K562 (cell line): ENCODE data around the gene JPH3. TPM values are rescaled to one million over a fixed set of nuclear protein-coding genes. Genes with fewer than 3 reads are reported as not detected.

ENCODE experiments used
- ATAC-seq: fragments of 200-7000 bp; cut with Tn5 transposase; 3 replicates; pipeline ENCODE4 v1.9.1; 2020; ENCODE audit warnings: moderate library complexity
- BruUV-seq: library from RNA; stranded (reverse); fragments of 400-500 nt; replicated peaks from 2 replicates; lab custom pipeline; 2021; lab: Mats Ljungman, UMichigan
- CTCF ChIA-PET: fragments of 300-600 bp; formaldehyde crosslinking; extraction: SDS; loops from one replicate; lab custom pipeline; 2021; ENCODE audit warnings: low intra/inter-chr PET ratio; lab: Yijun Ruan, JAX
- POLR2A ChIA-PET: fragments of 300-600, 350-650 bp; sonication (Branson Sonifier 250); formaldehyde crosslinking; extraction: SDS; loops from one replicate; lab custom pipeline; 2021; ENCODE audit warnings: antibody characterized with exemption, inconsistent platforms; lab: Yijun Ruan, JAX
- DNase-seq, 4 experiments: peaks; one replicate each; pipeline versions ENCODE4 v3.0.0 to v3.0.0-alpha.2; 2011 to 2018; ENCODE audit warnings: low spot score in 3 of 4, mixed read lengths in 3 of 4; ENCODE audit errors: extremely low read depth in 1 of 4
- FAIRE-seq: peaks from 2 replicates; lab custom pipeline; 2011; peaks lifted over from hg19 to GRCh38; lab: Jason Lieb, UNC
- H2AFZ ChIP-seq: 2 replicates; pipeline ENCODE4 v1.6.0; 2011; ENCODE audit warnings: low read depth, low read length, control low read depth, inconsistent platforms
- H3K27ac ChIP-seq: fragments of 200-600 bp; 3 replicates; pipeline ENCODE4 v1.8.0; 2011; ENCODE audit warnings: low read depth, mild to moderate bottlenecking, control low read depth, inconsistent platforms, low read length, moderate library complexity, mixed read lengths; ENCODE audit errors: extremely low read depth
- H3K27me3 ChIP-seq, 2 experiments: fragments of 300-600 bp in 1 of 2; 2 replicates in 1 of 2; 3 replicates in 1 of 2; pipeline versions ENCODE4 v1.6.0 to v1.8.0; 2011; ENCODE audit warnings: inconsistent platforms in 2 of 2, low read length in 2 of 2, mild to moderate bottlenecking in 1 of 2, mixed read lengths in 1 of 2, moderate library complexity in 1 of 2; ENCODE audit not compliant: control insufficient read depth in 2 of 2, insufficient read depth in 2 of 2
- H3K36me3 ChIP-seq: fragments of 300-600 bp; 3 replicates; pipeline ENCODE4 v1.8.0; 2011; ENCODE audit warnings: mild to moderate bottlenecking, low read length, inconsistent platforms; ENCODE audit not compliant: control insufficient read depth, insufficient read depth
- H3K4me1 ChIP-seq, 2 experiments: fragments of 200-600 bp in 1 of 2; replicated peaks in 1 of 2; 2 replicates in 1 of 2; 3 replicates in 1 of 2; pipeline versions ENCODE4 v1.5.1 to v1.8.0; 2011; ENCODE audit warnings: inconsistent platforms in 2 of 2, low read length in 2 of 2, mild to moderate bottlenecking in 1 of 2, mixed read lengths in 1 of 2, moderate library complexity in 1 of 2; ENCODE audit not compliant: control insufficient read depth in 2 of 2, insufficient read depth in 2 of 2
- H3K4me2 ChIP-seq: 2 replicates; pipeline ENCODE4 v1.6.1; 2011; ENCODE audit warnings: low read length, control low read depth, inconsistent platforms, mixed read lengths; ENCODE audit not compliant: insufficient read depth
- H3K4me3 ChIP-seq: fragments of 200-600 bp; sonication (generic), shearing (Covaris generic); 2 replicates; pipeline ENCODE4 v1.5.1; 2016; ENCODE audit warnings: control low read depth, inconsistent platforms
- H3K79me2 ChIP-seq: fragments of 200-600 bp; 3 replicates; pipeline ENCODE4 v1.8.0; 2011; ENCODE audit warnings: low read length, inconsistent platforms; ENCODE audit not compliant: control insufficient read depth, insufficient read depth
- H3K9ac ChIP-seq, 2 experiments: 2 replicates each; pipeline versions ENCODE4 v1.6.0 to v1.6.1; 2011; ENCODE audit warnings: low read depth in 2 of 2, low read length in 2 of 2, control low read depth in 1 of 2, inconsistent platforms in 1 of 2, mild to moderate bottlenecking in 1 of 2, mixed read lengths in 1 of 2; ENCODE audit not compliant: insufficient read depth in 1 of 2
- H3K9me1 ChIP-seq: one replicate; pipeline ENCODE4 v1.6.0; 2011; ENCODE audit warnings: inconsistent platforms, mild to moderate bottlenecking, low read length, moderate library complexity; ENCODE audit not compliant: control insufficient read depth, insufficient read depth
- H3K9me3 ChIP-seq: replicated peaks from 2 replicates; pipeline ENCODE4 v1.5.1; 2011; ENCODE audit warnings: low read depth, low read length, inconsistent platforms; ENCODE audit not compliant: control insufficient read depth, insufficient read depth
- H4K20me1 ChIP-seq: replicated peaks from 2 replicates; pipeline ENCODE4 v1.6.1; 2011; ENCODE audit warnings: low read length, inconsistent platforms, mixed read lengths; ENCODE audit not compliant: control insufficient read depth, insufficient read depth
- BHLHE40 ChIP-seq: IDR thresholded peaks from 2 replicates; pipeline ENCODE4 v1.6.1; 2011; ENCODE audit warnings: low read length, improper control_type of control experiment
- CBFB ChIP-seq: sonication (generic); formaldehyde crosslinking; IDR thresholded peaks from 2 replicates; pipeline ENCODE4 v1.4.0; 2020; ENCODE audit warnings: mild to moderate bottlenecking, missing genetic modification reagents
- ERF ChIP-seq: fragments of 450-650 bp; formaldehyde crosslinking; IDR thresholded peaks from 2 replicates; pipeline ENCODE4 v1.4.0; 2020; ENCODE audit warnings: mild to moderate bottlenecking, mixed read lengths
- KDM4B ChIP-seq, 2 experiments: fragments of 450-650 bp in 1 of 2; sonication (generic) in 1 of 2; IDR thresholded peaks; 2 replicates each; pipeline ENCODE4 v1.6.1; 2016 to 2017; ENCODE audit warnings: borderline replicate concordance in 2 of 2, antibody characterized with exemption in 1 of 2, low read depth in 1 of 2, mild to moderate bottlenecking in 1 of 2
- MAX ChIP-seq: sonication (generic); formaldehyde crosslinking; IDR thresholded peaks from 2 replicates; pipeline ENCODE4 v1.9.0; 2022; ENCODE audit warnings: mild to moderate bottlenecking, missing genetic modification reagents
- MEIS2 ChIP-seq: fragments of 450-650 bp; IDR thresholded peaks from 2 replicates; pipeline ENCODE4 v1.6.1; 2014; ENCODE audit warnings: mild to moderate bottlenecking; ENCODE audit not compliant: partially characterized antibody
- PTTG1 ChIP-seq: fragments of 450-650 bp; IDR thresholded peaks from 2 replicates; pipeline ENCODE4 v1.6.1; 2016; ENCODE audit warnings: low read depth, mild to moderate bottlenecking, missing genetic modification characterization, missing compliant biosample characterization
- PURB ChIP-seq: sonication (generic); formaldehyde crosslinking; IDR thresholded peaks from 2 replicates; pipeline ENCODE4 v1.9.0; 2021; ENCODE audit warnings: low read depth, mild to moderate bottlenecking, missing genetic modification reagents
- RB1 ChIP-seq: fragments of 450-650 bp; IDR thresholded peaks from 2 replicates; pipeline ENCODE4 v1.6.1; 2017; ENCODE audit warnings: low read depth, mild to moderate bottlenecking
- RBM22 ChIP-seq: fragments of 200-400 bp; formaldehyde crosslinking; IDR thresholded peaks from 2 replicates; pipeline ENCODE4 v1.6.1; 2018; ENCODE audit warnings: low read length, low read depth; ENCODE audit not compliant: poor library complexity, severe bottlenecking
- SP2 ChIP-seq: IDR thresholded peaks from 2 replicates; pipeline ENCODE4 v1.6.1; 2011; ENCODE audit warnings: mild to moderate bottlenecking, low read depth, low read length, moderate library complexity; ENCODE audit not compliant: poor library complexity, severe bottlenecking; ENCODE audit errors: extremely low read depth
- XRCC5 ChIP-seq: fragments of 200-400 bp; formaldehyde crosslinking; IDR thresholded peaks from 2 replicates; pipeline ENCODE4 v1.6.1; 2017; ENCODE audit warnings: low read depth, mild to moderate bottlenecking, low read length
- ZHX1 ChIP-seq: fragments of 150-350 bp; conservative IDR thresholded peaks from 2 replicates; pipeline ENCODE4 v1.6.1; 2014; ENCODE audit warnings: low read length
- ZNF232 ChIP-seq: sonication (generic); formaldehyde crosslinking; IDR thresholded peaks from 2 replicates; pipeline ENCODE4 v1.8.0; 2022; ENCODE audit warnings: mild to moderate bottlenecking, missing genetic modification reagents
- ZNF324 ChIP-seq: fragments of 250-450 bp; sonication (Bioruptor Pico); IDR thresholded peaks from 2 replicates; pipeline ENCODE4 v1.4.0; 2020; ENCODE audit warnings: mild to moderate bottlenecking
- ZNF639 ChIP-seq, 2 experiments: fragments of 200-800 bp in 1 of 2; sonication (Bioruptor generic) in 1 of 2; sonication (generic) in 1 of 2; formaldehyde crosslinking in 1 of 2; IDR thresholded peaks in 1 of 2; conservative IDR thresholded peaks in 1 of 2; 2 replicates each; pipeline versions ENCODE4 v1.5.0 to v1.6.1; 2016 to 2020; ENCODE audit warnings: missing compliant biosample characterization in 1 of 2, missing genetic modification characterization in 1 of 2, missing genetic modification reagents in 1 of 2
- ZNF79 ChIP-seq: fragments of 250-450 bp; sonication (Bioruptor Pico); IDR thresholded peaks from 2 replicates; pipeline ENCODE4 v1.4.0; 2020; ENCODE audit warnings: low read depth, mild to moderate bottlenecking, moderate library complexity
- WGBS: fragments of 100-300 bp; shearing (Covaris generic); methylation state at CpG from one replicate; pipeline ENCODE4 v1.1.6; 2016; ENCODE audit warnings: low coverage, mixed read lengths; ENCODE audit not compliant: insufficient coverage; ENCODE audit errors: missing lambda C conversion rate; 5-methylcytosine and 5-hydroxymethylcytosine counted together
- in situ Hi-C: fragments of 300-500 bp; cut with MboI; formaldehyde crosslinking; loops from 4 replicates; pipeline ENCODE4 v1.15.0; 2018; ENCODE audit warnings: inconsistent platforms, mixed read lengths
- intact Hi-C: fragments of 100-400 bp; cut with micrococcal nuclease; formaldehyde crosslinking; loops from 2 replicates; pipeline ENCODE4 v1.14.2; 2022
- polyA plus RNA-seq, 8 experiments: library from polyadenylated mRNA; depleted of rRNA in 4 of 8; stranded (reverse) in 5 of 8; unstranded in 3 of 8; fragments of >200 nt; fragmentation: Nextera tagmentation in 2 of 8; fragmentation: Illumina TruSeq in 1 of 8; extraction: Ambion mirVana in 2 of 8; extraction: Trizol in 1 of 8; gene quantifications; 2 replicates each; pipeline versions ENCODE4 v1.2.1 to v1.2.3, GENCODE V29; 2011 to 2014; ENCODE audit warnings: inconsistent platforms in 1 of 8, missing spikeins in 1 of 8
- total RNA-seq, 7 experiments: library from RNA; depleted of rRNA in 6 of 7; stranded (reverse); fragments of >200 nt in 6 of 7; fragmentation: Illumina TruSeq in 2 of 7; extraction: Trizol in 2 of 7; gene quantifications; 2 replicates each; pipeline versions ENCODE4 v1.2.1 to v1.2.3, GENCODE V29; 2011 to 2021; ENCODE audit warnings: low replicate concordance in 1 of 7

Gene JPH3
- total and polyA plus RNA-seq, 9 of the 15 experiments (the other 6 are each of a cell fraction or from before 2014, with no cell fraction given), result 0.01 TPM; not detected in 8

GRCh38 chr16:87555647-87556046 lies 46.7 kb upstream of the JPH3 start (continued):
- TF ChIP-seq ZNF639 (CRISPR knock-in tag; conservative IDR thresholded peaks at IDR 0.05 in 1 of 2, IDR thresholded peaks at IDR 0.05 in 1 of 2), result no peak
- TF ChIP-seq SP2, result no peak
- TF ChIP-seq KDM4B (IDR thresholded peaks at IDR 0.05; ENCODE audit: borderline replicate concordance in 2 of 2, low read depth in 1 of 2), result no peak
- TF ChIP-seq RB1, result no peak
- TF ChIP-seq MAX, result no peak
- TF ChIP-seq ZNF79 (CRISPR knock-in tag), result no peak
- no peak for TF ChIP-seq CBFB (CRISPR knock-in tag)

- peaks cover 4 to 29% of the 10 kb centered on the region in 2 experiments; a peak in 4 of 5 replicates for H3K4me1 ChIP-seq
- FAIRE-seq (no peak), ATAC-seq (no peak), DNase-seq (no peak)
- no TSS peak for BruUV-seq
- 0 out of 2 replicates have a peak, but pooled peaks cover 5% of the 10 kb centered on the region for H4K20me1 ChIP-seq
- H3K4me3 ChIP-seq, result no peak overlapping the region
- CTCF ChIA-PET, result no interaction called here
- no peak overlapping the region for H3K4me2 ChIP-seq
- H2AFZ ChIP-seq, result no peak overlapping the region
- no peaks in the 10 kb centered on the region for H3K36me3 ChIP-seq
- POLR2A ChIA-PET, result interaction anchor here (1.0 kb wide), 1 partner anchor 163 kb away, joined by 4 read pairs; no protein-coding TSS in a partner anchor
- in situ Hi-C loops, result no loop called here
- H3K79me2 ChIP-seq, result no peaks in the 10 kb centered on the region
- H3K9me1 ChIP-seq, result no peaks in the 10 kb centered on the region
- intact Hi-C loops, result no loop called here
- H3K9ac ChIP-seq, result 0 out of 4 replicates have a peak overlapping the region, but pooled peaks of 1 of the 2 experiments have one; percentile 21
- H3K9me3 ChIP-seq, result no peaks in the 10 kb centered on the region
- 0% methylated on average over 7 of the region's 7 CpGs for WGBS
- H3K27ac ChIP-seq, result no peak overlapping the region
- peaks cover 37 to 68% of the 10 kb centered on the region in 2 experiments for H3K27me3 ChIP-seq
- no peak for TF ChIP-seq ZNF324
- no peak for TF ChIP-seq PURB
- no peak for TF ChIP-seq ZHX1
- no peak for TF ChIP-seq ERF (CRISPR knock-in tag)
- no peak for TF ChIP-seq PTTG1
- TF ChIP-seq ZNF232 (CRISPR knock-in tag), result no peak
- no peak for TF ChIP-seq XRCC5
- no peak for TF ChIP-seq MEIS2
- no peak for TF ChIP-seq RBM22
- no peak for TF ChIP-seq BHLHE40
Measured at GRCh38 chr16:87556941-87557459, 45.3 kb upstream of the JPH3 start.
